K562 (cell line): Measurements from ENCODE around the gene ALOX5. TPM values are rescaled to one million over a fixed set of nuclear protein-coding genes. Genes with fewer than 3 reads are reported as not detected.

Source experiments
- ATF7 ChIP-seq: fragments of 450-650 bp; IDR thresholded peaks from 2 replicates; pipeline ENCODE4 v1.7.1; 2014; ENCODE audit warnings: mild to moderate bottlenecking, moderate library complexity
- BCOR ChIP-seq: fragments of 450-650 bp; IDR thresholded peaks from 2 replicates; pipeline ENCODE4 v1.6.1; 2016
- CHD1 ChIP-seq: fragments of 200-600 bp; sonication (generic); IDR thresholded peaks from one replicate; pipeline ENCODE4 v1.6.1; 2012; ENCODE audit warnings: mild to moderate bottlenecking, moderate library complexity, low read length, inconsistent platforms
- CTBP1 ChIP-seq: fragments of 450-650 bp; IDR thresholded peaks from 2 replicates; pipeline ENCODE4 v1.6.1; 2016; ENCODE audit warnings: borderline replicate concordance
- EHMT2 ChIP-seq: fragments of 450-650 bp; IDR thresholded peaks from 2 replicates; pipeline ENCODE4 v1.6.1; 2018; ENCODE audit warnings: antibody characterized with exemption
- HNRNPL ChIP-seq: fragments of 200-400 bp; formaldehyde crosslinking; IDR thresholded peaks from 2 replicates; pipeline ENCODE4 v1.6.1; 2017; ENCODE audit warnings: low read depth, mild to moderate bottlenecking, low read length
- KDM2B ChIP-seq: fragments of 250-450 bp; sonication (Bioruptor Pico); IDR thresholded peaks from 2 replicates; pipeline ENCODE4 v1.8.0; 2021; ENCODE audit warnings: mild to moderate bottlenecking, moderate library complexity
- KHSRP ChIP-seq: fragments of 450-650 bp; IDR thresholded peaks from 2 replicates; pipeline ENCODE4 v1.6.1; 2017
- MYNN ChIP-seq, 2 experiments: sonication (generic); formaldehyde crosslinking in 1 of 2; IDR thresholded peaks; 2 replicates each; pipeline versions ENCODE4 v1.5.0 to v1.6.1; 2016 to 2020; ENCODE audit warnings: antibody characterized with exemption in 1 of 2, missing genetic modification reagents in 1 of 2
- NFIC ChIP-seq: fragments of 450-650 bp; IDR thresholded peaks from 2 replicates; pipeline ENCODE4 v1.6.1; 2017; ENCODE audit warnings: mild to moderate bottlenecking, inconsistent platforms
- NFRKB ChIP-seq: fragments of 450-650 bp; IDR thresholded peaks from 2 replicates; pipeline ENCODE4 v1.6.1; 2016; ENCODE audit warnings: low read depth
- SMAD4 ChIP-seq: fragments of 250-450 bp; sonication (Bioruptor Pico); conservative IDR thresholded peaks from 2 replicates; pipeline ENCODE4 v1.8.0; 2021; ENCODE audit warnings: inconsistent platforms, mild to moderate bottlenecking, moderate library complexity
- SRSF3 ChIP-seq: fragments of 200-400 bp; formaldehyde crosslinking; IDR thresholded peaks from 2 replicates; pipeline ENCODE4 v1.6.1; 2016; ENCODE audit warnings: mild to moderate bottlenecking, low read length, moderate library complexity; ENCODE audit not compliant: insufficient read depth
- STAG1 ChIP-seq: sonication (generic); formaldehyde crosslinking; IDR thresholded peaks from 2 replicates; pipeline ENCODE4 v1.5.0; 2020; ENCODE audit warnings: missing genetic modification reagents, borderline replicate concordance
- TAF15 ChIP-seq: fragments of 200-400 bp; formaldehyde crosslinking; IDR thresholded peaks from 2 replicates; pipeline ENCODE4 v1.6.1; 2017; ENCODE audit warnings: mild to moderate bottlenecking, low read depth, low read length, moderate library complexity
- TBP ChIP-seq: optimal IDR thresholded peaks from 2 replicates; pipeline ENCODE3; 2011; ENCODE audit warnings: low read depth, low read length, improper control_type of control experiment
- ZEB2 ChIP-seq: fragments of 450-650 bp; IDR thresholded peaks from 2 replicates; pipeline ENCODE4 v1.6.1; 2016
- ZNF830 ChIP-seq: fragments of 250-450 bp; sonication (Bioruptor Pico); IDR thresholded peaks from 2 replicates; pipeline ENCODE4 v1.5.0; 2021; ENCODE audit warnings: mild to moderate bottlenecking
- polyA plus RNA-seq, 8 experiments: library from polyadenylated mRNA; depleted of rRNA in 4 of 8; stranded (reverse) in 5 of 8; unstranded in 3 of 8; fragments of >200 nt; fragmentation: Nextera tagmentation in 2 of 8; fragmentation: Illumina TruSeq in 1 of 8; extraction: Ambion mirVana in 2 of 8; extraction: Trizol in 1 of 8; gene quantifications; 2 replicates each; pipeline versions ENCODE4 v1.2.1 to v1.2.3, GENCODE V29; 2011 to 2014; ENCODE audit warnings: inconsistent platforms in 1 of 8, missing spikeins in 1 of 8
- total RNA-seq, 7 experiments: library from RNA; depleted of rRNA in 6 of 7; stranded (reverse); fragments of >200 nt in 6 of 7; fragmentation: Illumina TruSeq in 2 of 7; extraction: Trizol in 2 of 7; gene quantifications; 2 replicates each; pipeline versions ENCODE4 v1.2.1 to v1.2.3, GENCODE V29; 2011 to 2021; ENCODE audit warnings: low replicate concordance in 1 of 7
- TF ChIP-seq, protein P1 (sequence below): fragments of 450-650 bp; IDR thresholded peaks from 2 replicates; pipeline ENCODE4 v1.6.1; 2018; ENCODE audit warnings: mild to moderate bottlenecking, low read depth; ENCODE audit not compliant: partially characterized antibody
- TF ChIP-seq, protein P2 (sequence below): sonication (generic); formaldehyde crosslinking; IDR thresholded peaks from 2 replicates; pipeline ENCODE4 v1.8.1; 2023; ENCODE audit warnings: mild to moderate bottlenecking, missing genetic modification reagents, moderate library complexity
- TF ChIP-seq, protein P3 (sequence below): fragments of 250-450 bp; sonication (Bioruptor Pico); IDR thresholded peaks from 2 replicates; pipeline ENCODE4 v1.8.0; 2022; ENCODE audit warnings: moderate library complexity, mild to moderate bottlenecking, inconsistent platforms
- TF ChIP-seq, protein P4 (sequence below): fragments of 250-450 bp; sonication (Bioruptor Pico); IDR thresholded peaks from 2 replicates; pipeline ENCODE4 v1.4.0; 2020; ENCODE audit warnings: mild to moderate bottlenecking, moderate library complexity, borderline replicate concordance

The ALOX5 gene
- total and polyA plus RNA-seq, 9 of the 15 experiments (the other 6 are each of a cell fraction or from before 2014, with no cell fraction given), result 0.10 to 2.4 (median 1.4) TPM

DNA sequence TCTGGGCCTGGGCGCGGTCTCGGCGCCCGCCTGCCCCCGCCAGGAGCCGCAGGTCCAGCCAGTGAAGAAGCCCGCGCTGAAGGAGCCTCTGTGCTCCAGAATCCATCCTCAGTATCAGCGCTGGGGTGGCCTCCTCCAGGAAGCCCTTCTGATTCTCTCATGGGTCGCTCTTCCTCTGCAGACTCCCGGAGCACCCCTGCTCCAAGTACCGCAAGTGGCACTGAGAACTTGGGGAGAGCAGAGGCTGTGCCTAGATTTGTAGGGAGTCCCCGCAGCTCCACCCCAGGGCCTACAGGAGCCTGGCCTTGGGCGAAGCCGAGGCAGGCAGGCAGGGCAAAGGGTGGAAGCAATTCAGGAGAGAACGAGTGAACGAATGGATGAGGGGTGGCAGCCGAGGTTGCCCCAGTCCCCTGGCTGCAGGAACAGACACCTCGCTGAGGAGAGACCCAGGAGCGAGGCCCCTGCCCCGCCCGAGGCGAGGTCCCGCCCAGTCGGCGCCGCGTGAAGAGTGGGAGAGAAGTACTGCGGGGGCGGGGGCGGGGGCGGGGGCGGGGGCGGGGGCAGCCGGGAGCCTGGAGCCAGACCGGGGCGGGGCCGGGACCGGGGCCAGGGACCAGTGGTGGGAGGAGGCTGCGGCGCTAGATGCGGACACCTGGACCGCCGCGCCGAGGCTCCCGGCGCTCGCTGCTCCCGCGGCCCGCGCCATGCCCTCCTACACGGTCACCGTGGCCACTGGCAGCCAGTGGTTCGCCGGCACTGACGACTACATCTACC, at the start of gene ALOX5 (continued):
- no peak for TF ChIP-seq TAF15
- no peak for TF ChIP-seq ZNF830 (CRISPR knock-in tag)
- TF ChIP-seq SRSF3, result no peak
- TF ChIP-seq NFRKB, result no peak
- TF ChIP-seq, protein P1, sequence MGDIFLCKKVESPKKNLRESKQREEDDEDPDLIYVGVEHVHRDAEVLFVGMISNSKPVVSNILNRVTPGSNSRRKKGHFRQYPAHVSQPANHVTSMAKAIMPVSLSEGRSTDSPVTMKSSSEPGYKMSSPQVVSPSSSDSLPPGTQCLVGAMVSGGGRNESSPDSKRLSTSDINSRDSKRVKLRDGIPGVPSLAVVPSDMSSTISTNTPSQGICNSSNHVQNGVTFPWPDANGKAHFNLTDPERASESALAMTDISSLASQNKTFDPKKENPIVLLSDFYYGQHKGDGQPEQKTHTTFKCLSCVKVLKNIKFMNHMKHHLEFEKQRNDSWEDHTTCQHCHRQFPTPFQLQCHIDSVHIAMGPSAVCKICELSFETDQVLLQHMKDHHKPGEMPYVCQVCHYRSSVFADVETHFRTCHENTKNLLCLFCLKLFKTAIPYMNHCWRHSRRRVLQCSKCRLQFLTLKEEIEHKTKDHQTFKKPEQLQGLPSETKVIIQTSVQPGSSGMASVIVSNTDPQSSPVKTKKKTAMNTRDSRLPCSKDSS, result no peak
- no peak for TF ChIP-seq CHD1
- TF ChIP-seq HNRNPL, result peak; percentile 52; the same call in 1 of the 2 replicates
- TF ChIP-seq BCOR, result peak; percentile 63
- TF ChIP-seq KHSRP, result no peak
- TF ChIP-seq, protein P2, sequence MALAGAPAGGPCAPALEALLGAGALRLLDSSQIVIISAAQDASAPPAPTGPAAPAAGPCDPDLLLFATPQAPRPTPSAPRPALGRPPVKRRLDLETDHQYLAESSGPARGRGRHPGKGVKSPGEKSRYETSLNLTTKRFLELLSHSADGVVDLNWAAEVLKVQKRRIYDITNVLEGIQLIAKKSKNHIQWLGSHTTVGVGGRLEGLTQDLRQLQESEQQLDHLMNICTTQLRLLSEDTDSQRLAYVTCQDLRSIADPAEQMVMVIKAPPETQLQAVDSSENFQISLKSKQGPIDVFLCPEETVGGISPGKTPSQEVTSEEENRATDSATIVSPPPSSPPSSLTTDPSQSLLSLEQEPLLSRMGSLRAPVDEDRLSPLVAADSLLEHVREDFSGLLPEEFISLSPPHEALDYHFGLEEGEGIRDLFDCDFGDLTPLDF (CRISPR knock-in tag), result no peak
- peak; percentile 58; the same call in 1 of the 2 replicates for TF ChIP-seq KDM2B (CRISPR knock-in tag)
- TF ChIP-seq, protein P3, sequence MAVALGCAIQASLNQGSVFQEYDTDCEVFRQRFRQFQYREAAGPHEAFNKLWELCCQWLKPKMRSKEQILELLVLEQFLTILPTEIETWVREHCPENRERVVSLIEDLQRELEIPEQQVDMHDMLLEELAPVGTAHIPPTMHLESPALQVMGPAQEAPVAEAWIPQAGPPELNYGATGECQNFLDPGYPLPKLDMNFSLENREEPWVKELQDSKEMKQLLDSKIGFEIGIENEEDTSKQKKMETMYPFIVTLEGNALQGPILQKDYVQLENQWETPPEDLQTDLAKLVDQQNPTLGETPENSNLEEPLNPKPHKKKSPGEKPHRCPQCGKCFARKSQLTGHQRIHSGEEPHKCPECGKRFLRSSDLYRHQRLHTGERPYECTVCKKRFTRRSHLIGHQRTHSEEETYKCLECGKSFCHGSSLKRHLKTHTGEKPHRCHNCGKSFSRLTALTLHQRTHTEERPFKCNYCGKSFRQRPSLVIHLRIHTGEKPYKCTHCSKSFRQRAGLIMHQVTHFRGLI (CRISPR knock-in tag), result no peak
- 0 out of 2 replicates have a peak, but pooled peaks have one; percentile 47 for TF ChIP-seq SMAD4 (CRISPR knock-in tag)
- TF ChIP-seq ZEB2, result peak; percentile 83
- TF ChIP-seq CTBP1, result peak; percentile 78; the same call in 1 of the 2 replicates
- TF ChIP-seq MYNN (IDR thresholded peaks at IDR 0.05), result 0 out of 2 replicates have a peak, but pooled peaks have one; percentile 24
- no peak for TF ChIP-seq MYNN (CRISPR knock-in tag; IDR thresholded peaks at IDR 0.05)
- 0 out of 2 replicates have a peak, but pooled peaks have one; percentile 62 for TF ChIP-seq NFIC
- peak; percentile 17 for TF ChIP-seq TBP
- TF ChIP-seq, protein P4, sequence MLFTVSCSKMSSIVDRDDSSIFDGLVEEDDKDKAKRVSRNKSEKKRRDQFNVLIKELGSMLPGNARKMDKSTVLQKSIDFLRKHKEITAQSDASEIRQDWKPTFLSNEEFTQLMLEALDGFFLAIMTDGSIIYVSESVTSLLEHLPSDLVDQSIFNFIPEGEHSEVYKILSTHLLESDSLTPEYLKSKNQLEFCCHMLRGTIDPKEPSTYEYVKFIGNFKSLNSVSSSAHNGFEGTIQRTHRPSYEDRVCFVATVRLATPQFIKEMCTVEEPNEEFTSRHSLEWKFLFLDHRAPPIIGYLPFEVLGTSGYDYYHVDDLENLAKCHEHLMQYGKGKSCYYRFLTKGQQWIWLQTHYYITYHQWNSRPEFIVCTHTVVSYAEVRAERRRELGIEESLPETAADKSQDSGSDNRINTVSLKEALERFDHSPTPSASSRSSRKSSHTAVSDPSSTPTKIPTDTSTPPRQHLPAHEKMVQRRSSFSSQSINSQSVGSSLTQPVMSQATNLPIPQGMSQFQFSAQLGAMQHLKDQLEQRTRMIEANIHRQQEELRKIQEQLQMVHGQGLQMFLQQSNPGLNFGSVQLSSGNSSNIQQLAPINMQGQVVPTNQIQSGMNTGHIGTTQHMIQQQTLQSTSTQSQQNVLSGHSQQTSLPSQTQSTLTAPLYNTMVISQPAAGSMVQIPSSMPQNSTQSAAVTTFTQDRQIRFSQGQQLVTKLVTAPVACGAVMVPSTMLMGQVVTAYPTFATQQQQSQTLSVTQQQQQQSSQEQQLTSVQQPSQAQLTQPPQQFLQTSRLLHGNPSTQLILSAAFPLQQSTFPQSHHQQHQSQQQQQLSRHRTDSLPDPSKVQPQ (CRISPR knock-in tag), result no peak
- 0 out of 2 replicates have a peak, but pooled peaks have one; percentile 5 for TF ChIP-seq STAG1 (CRISPR knock-in tag)
- TF ChIP-seq EHMT2, result no peak
- TF ChIP-seq ATF7, result peak; percentile 26; the same call in 1 of the 2 replicates
